ENCODE measurements around the gene PRKAA1.
"Not testable (repeated sequence)": the region's sequence is repeated elsewhere in the genome, so short reads cannot be mapped to it uniquely, and the experiment has no call there.

PRKAA1 gene

DNA sequence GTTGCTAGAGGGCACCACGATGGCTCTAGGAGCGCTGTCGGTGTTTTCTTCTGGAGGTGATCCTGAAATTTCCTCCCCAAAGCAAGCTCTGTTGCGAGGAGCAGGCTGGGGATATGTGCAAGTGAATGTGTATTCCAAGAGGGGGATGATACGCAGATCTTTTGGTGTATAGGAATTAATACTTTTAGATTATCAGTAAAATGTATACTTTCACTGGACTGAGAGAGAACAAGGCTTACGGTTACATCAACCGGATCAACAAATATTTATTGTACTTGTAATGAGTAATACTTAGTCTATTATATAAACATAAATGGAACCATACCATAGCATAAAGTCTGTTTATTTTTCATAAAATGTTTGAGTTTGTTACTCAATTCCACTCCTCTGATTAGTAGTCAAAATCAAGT is 632 bp upstream of the PRKAA1 start:
- TF ChIP-seq, protein P1, sequence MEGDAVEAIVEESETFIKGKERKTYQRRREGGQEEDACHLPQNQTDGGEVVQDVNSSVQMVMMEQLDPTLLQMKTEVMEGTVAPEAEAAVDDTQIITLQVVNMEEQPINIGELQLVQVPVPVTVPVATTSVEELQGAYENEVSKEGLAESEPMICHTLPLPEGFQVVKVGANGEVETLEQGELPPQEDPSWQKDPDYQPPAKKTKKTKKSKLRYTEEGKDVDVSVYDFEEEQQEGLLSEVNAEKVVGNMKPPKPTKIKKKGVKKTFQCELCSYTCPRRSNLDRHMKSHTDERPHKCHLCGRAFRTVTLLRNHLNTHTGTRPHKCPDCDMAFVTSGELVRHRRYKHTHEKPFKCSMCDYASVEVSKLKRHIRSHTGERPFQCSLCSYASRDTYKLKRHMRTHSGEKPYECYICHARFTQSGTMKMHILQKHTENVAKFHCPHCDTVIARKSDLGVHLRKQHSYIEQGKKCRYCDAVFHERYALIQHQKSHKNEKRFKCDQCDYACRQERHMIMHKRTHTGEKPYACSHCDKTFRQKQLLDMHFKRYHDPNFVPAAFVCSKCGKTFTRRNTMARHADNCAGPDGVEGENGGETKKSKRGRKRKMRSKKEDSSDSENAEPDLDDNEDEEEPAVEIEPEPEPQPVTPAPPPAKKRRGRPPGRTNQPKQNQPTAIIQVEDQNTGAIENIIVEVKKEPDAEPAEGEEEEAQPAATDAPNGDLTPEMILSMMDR (IDR thresholded peaks at IDR 0.05; ENCODE audit: control insufficient read depth, extremely low read depth, insufficient read depth): peak; percentile 26; the same call in 1 of the 2 replicates

GRCh38 chr5:40797273-40798011 is 732 bp downstream of the PRKAA1 start:
- TF ChIP-seq, protein P1 (IDR thresholded peaks at IDR 0.05; ENCODE audit: control insufficient read depth, extremely low read depth, insufficient read depth): no peak
- H3K4me3 ChIP-seq (ENCODE audit: low read depth, low read length): peak overlapping the region; percentile 69
- DNase-seq (ENCODE audit: low read depth): no peak

More for the DNA sequence above, 632 bp upstream of the PRKAA1 start:
- DNase-seq (ENCODE audit: low read depth): no peak
- H3K4me3 ChIP-seq (ENCODE audit: low read depth, low read length): peak overlapping the region; percentile 69

- peak; percentile 85 for DNase-seq (ENCODE audit: low read depth)
- H3K4me3 ChIP-seq (ENCODE audit: low read depth, low read length): peak overlapping the region; percentile 69
- TF ChIP-seq, protein P1 (IDR thresholded peaks at IDR 0.05; ENCODE audit: control insufficient read depth, extremely low read depth, insufficient read depth): no peak
Measured at GRCh38 chr5:40796487-40796889, 1.7 kb downstream of the PRKAA1 start.

- not testable (repeated sequence) for H3K4me3 ChIP-seq (ENCODE audit: low read depth, low read length)
Measured at GRCh38 chr5:40794877-40795276, 3.3 kb downstream of the PRKAA1 start.

GRCh38 chr5:40794340-40794739 is 3.8 kb downstream of the PRKAA1 start:
- DNase-seq (ENCODE audit: low read depth); H3K4me3 ChIP-seq (ENCODE audit: low read depth, low read length): not testable (repeated sequence)

More at GRCh38 chr5:40794877-40795276, 3.3 kb downstream of the PRKAA1 start:
- not testable (repeated sequence) for DNase-seq (ENCODE audit: low read depth)

- not testable (repeated sequence) for DNase-seq (ENCODE audit: low read depth)
Measured at GRCh38 chr5:40792691-40793090, 5.5 kb downstream of the PRKAA1 start.

DNA sequence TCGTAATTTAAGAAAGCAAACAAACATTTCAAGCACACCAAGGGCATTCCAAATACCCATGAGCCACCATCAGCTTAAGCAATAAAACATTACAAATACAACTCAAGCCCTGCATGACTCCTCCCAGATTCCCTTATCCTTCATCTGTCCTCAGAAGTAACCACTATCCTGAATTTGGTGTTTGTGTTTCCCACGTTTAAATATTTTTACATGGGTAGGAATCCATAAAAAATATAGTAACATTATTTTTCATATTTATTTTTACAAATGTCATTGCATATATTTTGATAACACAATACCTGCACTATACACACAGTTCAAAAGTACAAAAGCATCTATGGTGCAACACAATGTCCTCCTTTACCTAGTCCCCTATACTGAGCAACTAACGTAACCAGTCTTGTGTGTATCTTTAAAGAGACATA is 6.4 kb downstream of the PRKAA1 start:
- peak; percentile 91 for DNase-seq (ENCODE audit: low read depth)
- H3K4me3 ChIP-seq (ENCODE audit: low read depth, low read length): peak overlapping the region; percentile 25; the same call in 1 of the 2 replicates
- TF ChIP-seq, protein P1 (IDR thresholded peaks at IDR 0.05; ENCODE audit: control insufficient read depth, extremely low read depth, insufficient read depth): no peak

More at GRCh38 chr5:40792691-40793090, 5.5 kb downstream of the PRKAA1 start:
- H3K4me3 ChIP-seq (ENCODE audit: low read depth, low read length): not testable (repeated sequence)

DNA sequence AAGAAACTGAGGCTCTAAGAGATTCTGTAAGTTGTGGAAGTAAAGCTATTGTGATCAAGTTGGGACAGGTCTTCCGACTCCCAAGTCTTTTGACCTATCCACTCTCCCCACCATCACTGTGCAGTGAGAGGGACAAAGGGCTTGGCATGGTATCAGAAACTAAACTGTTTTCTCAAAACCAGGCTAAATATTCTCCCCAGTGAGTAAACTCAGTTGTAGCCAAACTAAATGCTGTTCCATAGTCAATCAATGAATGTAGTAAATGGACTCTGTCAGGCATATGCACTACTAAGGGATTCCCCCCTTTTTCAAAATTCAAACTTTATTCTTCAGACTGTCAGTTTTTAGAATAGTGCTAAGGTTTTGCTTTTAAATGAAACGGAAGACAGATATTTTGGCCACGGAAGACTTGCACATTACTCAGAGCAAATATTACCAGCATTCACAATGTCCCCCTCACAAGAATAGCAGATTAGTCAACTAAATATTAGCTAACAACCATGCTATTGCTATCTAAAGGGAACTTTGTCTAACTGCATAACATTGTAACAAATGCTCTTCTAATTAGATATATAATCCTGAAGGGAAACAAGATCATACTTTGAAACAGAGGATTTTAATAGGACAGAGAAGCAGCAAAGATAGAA is 7.1 kb downstream of the PRKAA1 start:
- TF ChIP-seq, protein P1 (IDR thresholded peaks at IDR 0.05; ENCODE audit: control insufficient read depth, extremely low read depth, insufficient read depth): no peak
- DNase-seq (ENCODE audit: low read depth): no peak
- peak overlapping the region; percentile 25; the same call in 1 of the 2 replicates for H3K4me3 ChIP-seq (ENCODE audit: low read depth, low read length)

- DNase-seq (ENCODE audit: low read depth); H3K4me3 ChIP-seq (ENCODE audit: low read depth, low read length): not testable (repeated sequence)
Measured at GRCh38 chr5:40788941-40789340, 9.2 kb downstream of the PRKAA1 start.
